Epithelial cell of prostate (primary cell): Measurements from ENCODE around the gene RAB20.
"Not testable (repeated sequence)": the region's sequence is repeated elsewhere in the genome, so short reads cannot be mapped to it uniquely, and the experiment has no call there.

Experiments
- DNase-seq: peaks from one replicate; pipeline ENCODE4 v3.0.0-alpha.2; 2011; ENCODE audit warnings: low read depth, low spot score
- H3K27ac ChIP-seq: fragments of 450-650 bp; 2 replicates; pipeline ENCODE4 v1.5.1; 2017; ENCODE audit warnings: mild to moderate bottlenecking

The RAB20 gene, protein sequence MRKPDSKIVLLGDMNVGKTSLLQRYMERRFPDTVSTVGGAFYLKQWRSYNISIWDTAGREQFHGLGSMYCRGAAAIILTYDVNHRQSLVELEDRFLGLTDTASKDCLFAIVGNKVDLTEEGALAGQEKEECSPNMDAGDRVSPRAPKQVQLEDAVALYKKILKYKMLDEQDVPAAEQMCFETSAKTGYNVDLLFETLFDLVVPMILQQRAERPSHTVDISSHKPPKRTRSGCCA

GRCh38 chr13:110561344-110562035 is at the start of gene RAB20:
RAB20 (minus strand) TSS chr13:110561722; CDS start chr13:110561519, 203 bp downstream.
- H3K27ac ChIP-seq: peak within 1 kb of the TSS; percentile 69
- no peak for DNase-seq

GRCh38 chr13:110610955-110611595 is 49.6 kb upstream of the RAB20 start:
- DNase-seq: no peak
- peak overlapping the region; percentile 9 for H3K27ac ChIP-seq

- DNase-seq: no peak
- H3K27ac ChIP-seq: no peak overlapping the region
These were observed 46.2 kb upstream of the RAB20 start for GRCh38 chr13:110607675-110608224.

GRCh38 chr13:110606281-110606680 is 44.8 kb upstream of the RAB20 start:
- not testable (repeated sequence) for H3K27ac ChIP-seq, DNase-seq

DNA sequence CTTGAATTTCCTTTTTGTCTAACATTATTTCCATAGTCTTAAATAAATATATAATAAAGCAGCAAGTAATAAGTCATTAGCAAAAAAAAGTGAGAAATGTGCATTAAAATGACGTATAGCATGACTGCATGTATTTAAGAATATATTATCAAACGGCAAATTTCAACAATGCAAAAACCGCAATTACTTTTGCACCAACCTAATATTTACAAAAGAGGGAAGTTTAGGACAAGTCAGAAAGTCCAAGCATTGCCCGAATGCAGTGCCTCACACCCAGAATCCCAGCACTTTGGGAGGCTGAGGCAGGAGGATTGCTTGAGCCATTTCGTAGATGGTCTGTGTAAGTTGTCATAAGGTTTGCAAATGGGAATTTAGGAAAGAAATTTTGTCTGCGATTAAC is 43.6 kb upstream of the RAB20 start:
- H3K27ac ChIP-seq: no peak overlapping the region

GRCh38 chr13:110600980-110601379 is 39.5 kb upstream of the RAB20 start:
- no peak for DNase-seq
- H3K27ac ChIP-seq: no peak overlapping the region

More for the DNA sequence above, 43.6 kb upstream of the RAB20 start:
- no peak for DNase-seq

GRCh38 chr13:110600261-110600819 is 38.8 kb upstream of the RAB20 start:
- H3K27ac ChIP-seq: no peak overlapping the region
- DNase-seq: no peak

- H3K27ac ChIP-seq: no peak overlapping the region
- DNase-seq: no peak
These were observed 35.6 kb upstream of the RAB20 start for GRCh38 chr13:110597041-110597689.

- no peak overlapping the region for H3K27ac ChIP-seq
- DNase-seq: no peak
These were observed 32.1 kb upstream of the RAB20 start for GRCh38 chr13:110593430-110594130.

DNA sequence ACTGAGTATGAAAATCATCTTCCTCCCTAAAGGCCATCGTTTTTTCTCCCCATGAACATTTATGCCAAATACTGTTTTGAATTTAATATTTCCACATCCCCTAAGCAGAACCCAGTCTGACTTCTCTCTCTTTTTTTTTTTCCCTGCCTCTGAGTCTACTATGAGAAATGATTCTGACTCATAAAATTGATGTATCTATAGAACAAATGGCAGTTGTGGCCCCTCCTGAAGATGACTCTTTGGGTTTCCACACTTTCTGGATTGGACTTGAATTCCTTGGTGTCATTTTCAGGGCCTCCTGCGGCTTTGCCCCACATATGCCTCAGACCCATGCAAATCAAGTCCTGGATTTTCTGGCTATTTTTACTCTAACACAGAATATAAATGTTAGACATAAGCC is 31.1 kb upstream of the RAB20 start:
- no peak overlapping the region for H3K27ac ChIP-seq
- no peak for DNase-seq

DNA sequence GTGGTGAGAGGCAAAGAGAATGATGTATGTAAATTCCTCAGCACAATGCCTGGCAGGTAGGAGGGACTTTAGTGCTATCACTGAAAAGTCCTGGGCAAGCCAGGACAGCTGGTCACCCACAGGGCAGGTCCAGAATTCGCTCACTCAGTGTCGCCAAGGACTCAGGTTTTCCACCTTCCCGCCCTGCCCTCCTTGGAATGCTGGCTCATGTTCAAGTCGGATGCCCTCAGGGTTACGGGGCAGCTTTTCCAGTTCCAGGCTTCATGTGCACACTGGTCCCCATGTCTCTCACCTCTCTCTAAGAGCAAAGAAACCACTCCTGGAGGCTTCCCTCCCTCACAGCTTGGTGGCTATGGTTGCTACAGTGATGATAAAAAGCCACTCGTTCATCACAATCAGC is 29.1 kb upstream of the RAB20 start:
- DNase-seq: no peak
- no peak overlapping the region for H3K27ac ChIP-seq

DNA sequence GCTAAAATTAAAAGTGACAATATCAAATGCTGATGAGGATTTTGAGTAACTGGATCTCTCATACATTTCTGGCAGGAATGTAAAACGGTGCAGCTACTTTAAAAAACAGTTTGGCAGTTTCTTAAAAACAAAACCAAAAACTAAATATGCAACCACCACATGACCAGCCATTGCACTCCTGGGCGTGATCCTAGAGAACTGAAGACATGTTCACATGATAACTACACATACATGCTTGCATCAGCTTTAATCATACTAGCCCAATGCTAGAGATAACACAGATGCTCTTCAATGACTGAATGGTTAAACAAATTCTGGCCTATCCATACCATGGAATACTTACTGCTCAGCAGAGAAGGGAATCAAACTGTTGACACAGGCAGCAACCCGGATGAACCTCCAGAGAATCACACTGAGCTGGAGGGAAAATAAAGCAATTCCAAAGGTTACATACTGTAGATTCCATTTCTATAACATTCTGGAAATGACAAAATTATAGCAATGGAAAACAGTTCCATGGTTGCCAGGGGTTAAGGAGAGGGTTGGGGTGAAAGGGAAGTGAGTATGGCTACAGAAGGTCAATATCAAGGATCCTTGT is 28.4 kb upstream of the RAB20 start:
- no peak overlapping the region for H3K27ac ChIP-seq
- no peak for DNase-seq

GRCh38 chr13:110583178-110583865 is 21.8 kb upstream of the RAB20 start:
- no peak for DNase-seq
- no peak overlapping the region for H3K27ac ChIP-seq

- H3K27ac ChIP-seq: no peak overlapping the region
- no peak for DNase-seq
These were observed 21.0 kb upstream of the RAB20 start for GRCh38 chr13:110582421-110582954.

DNA sequence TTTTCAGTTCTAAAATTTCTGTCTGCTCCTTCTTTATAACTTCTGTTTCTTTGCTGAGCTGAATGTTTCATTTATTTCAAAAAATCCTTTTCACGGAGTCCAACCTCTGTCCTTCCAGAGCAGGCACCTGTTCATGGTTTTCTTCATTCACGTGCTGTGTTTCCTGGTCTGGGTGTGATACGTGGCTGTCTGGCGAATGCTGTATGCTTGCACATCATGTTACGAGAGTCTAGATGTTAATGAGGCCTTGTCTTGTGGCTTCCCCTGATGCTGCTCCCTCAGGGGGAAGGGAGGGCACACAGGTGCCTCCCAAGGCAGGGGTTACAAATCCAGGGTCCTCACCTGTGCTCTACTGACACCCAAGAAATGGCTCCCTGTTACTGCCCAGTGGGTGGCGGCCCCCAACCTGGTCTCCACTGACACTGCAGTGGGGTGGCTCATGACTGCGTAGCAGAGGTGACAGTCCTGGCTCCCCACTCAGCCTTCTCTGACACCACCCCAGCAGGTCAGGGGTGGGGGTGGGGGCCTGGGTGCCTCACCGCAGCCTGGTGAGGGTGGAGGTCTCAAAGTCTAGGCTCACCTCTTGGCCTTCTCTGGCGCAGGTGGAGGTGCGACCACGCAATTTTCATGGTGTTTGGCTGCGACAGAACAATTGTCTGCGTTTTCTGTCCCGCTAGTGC is 20.1 kb upstream of the RAB20 start:
- H3K27ac ChIP-seq: no peak overlapping the region
- no peak for DNase-seq

DNA sequence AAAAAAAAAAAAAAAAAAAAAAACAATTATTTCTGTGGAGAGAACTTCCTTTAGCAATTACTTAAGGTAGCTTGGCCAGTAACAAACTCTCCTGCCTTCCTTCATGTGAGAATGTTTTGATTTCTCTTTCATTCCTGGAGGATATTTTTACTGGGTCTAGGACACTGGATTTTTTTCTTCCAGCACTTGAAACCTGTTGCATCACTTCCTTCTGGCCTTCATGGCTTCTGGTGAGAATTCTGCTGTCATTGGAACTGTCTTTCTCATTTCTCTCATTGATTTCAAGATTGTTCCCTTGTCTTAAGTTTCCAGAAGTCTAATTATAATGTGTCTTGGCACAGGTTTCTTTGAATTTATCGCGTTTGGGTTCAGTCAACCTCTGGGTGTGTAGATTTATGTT is 19.3 kb upstream of the RAB20 start:
- H3K27ac ChIP-seq: no peak overlapping the region
- DNase-seq: no peak

GRCh38 chr13:110578363-110578762 is 16.8 kb upstream of the RAB20 start:
- no peak for DNase-seq
- no peak overlapping the region for H3K27ac ChIP-seq
